GM13977 (cell line): Measurements from ENCODE around the gene ALDH3B1.
A peak's percentile ranks its signal among the peaks of the same experiment; 100 is the strongest.
"Not testable (repeated sequence)": the region's sequence is repeated elsewhere in the genome, so short reads cannot be mapped to it uniquely, and the experiment has no call there.

ENCODE experiments used
- DNase-seq: peaks from one replicate; pipeline ENCODE4 v3.0.0; 2012; ENCODE audit warnings: low spot score
- in situ Hi-C: fragments of 300-500 bp; cut with MboI; formaldehyde crosslinking; loops from one replicate; pipeline ENCODE4 v1.12.0; 2022; ENCODE audit warnings: low sequenced_read_pairs, low pct_unique_long_range_greater_than_20kb, mixed read lengths, inconsistent platforms; ENCODE audit not compliant: unreplicated experiment
- TF ChIP-seq, protein P1 (sequence below): IDR thresholded peaks from 2 replicates; pipeline ENCODE4 v1.5.1; 2012; ENCODE audit warnings: mild to moderate bottlenecking, control low read depth; ENCODE audit not compliant: insufficient read depth; ENCODE audit errors: extremely low read depth, missing control alignments

Gene ALDH3B1, protein sequence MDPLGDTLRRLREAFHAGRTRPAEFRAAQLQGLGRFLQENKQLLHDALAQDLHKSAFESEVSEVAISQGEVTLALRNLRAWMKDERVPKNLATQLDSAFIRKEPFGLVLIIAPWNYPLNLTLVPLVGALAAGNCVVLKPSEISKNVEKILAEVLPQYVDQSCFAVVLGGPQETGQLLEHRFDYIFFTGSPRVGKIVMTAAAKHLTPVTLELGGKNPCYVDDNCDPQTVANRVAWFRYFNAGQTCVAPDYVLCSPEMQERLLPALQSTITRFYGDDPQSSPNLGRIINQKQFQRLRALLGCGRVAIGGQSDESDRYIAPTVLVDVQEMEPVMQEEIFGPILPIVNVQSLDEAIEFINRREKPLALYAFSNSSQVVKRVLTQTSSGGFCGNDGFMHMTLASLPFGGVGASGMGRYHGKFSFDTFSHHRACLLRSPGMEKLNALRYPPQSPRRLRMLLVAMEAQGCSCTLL

GRCh38 chr11:68010090-68011041, at the start of gene ALDH3B1:
TSS of gene ALDH3B1 (plus strand) at chr11:68010327. CDS start at chr11:68015298, 4,971 bp downstream.
- TF ChIP-seq, protein P1, sequence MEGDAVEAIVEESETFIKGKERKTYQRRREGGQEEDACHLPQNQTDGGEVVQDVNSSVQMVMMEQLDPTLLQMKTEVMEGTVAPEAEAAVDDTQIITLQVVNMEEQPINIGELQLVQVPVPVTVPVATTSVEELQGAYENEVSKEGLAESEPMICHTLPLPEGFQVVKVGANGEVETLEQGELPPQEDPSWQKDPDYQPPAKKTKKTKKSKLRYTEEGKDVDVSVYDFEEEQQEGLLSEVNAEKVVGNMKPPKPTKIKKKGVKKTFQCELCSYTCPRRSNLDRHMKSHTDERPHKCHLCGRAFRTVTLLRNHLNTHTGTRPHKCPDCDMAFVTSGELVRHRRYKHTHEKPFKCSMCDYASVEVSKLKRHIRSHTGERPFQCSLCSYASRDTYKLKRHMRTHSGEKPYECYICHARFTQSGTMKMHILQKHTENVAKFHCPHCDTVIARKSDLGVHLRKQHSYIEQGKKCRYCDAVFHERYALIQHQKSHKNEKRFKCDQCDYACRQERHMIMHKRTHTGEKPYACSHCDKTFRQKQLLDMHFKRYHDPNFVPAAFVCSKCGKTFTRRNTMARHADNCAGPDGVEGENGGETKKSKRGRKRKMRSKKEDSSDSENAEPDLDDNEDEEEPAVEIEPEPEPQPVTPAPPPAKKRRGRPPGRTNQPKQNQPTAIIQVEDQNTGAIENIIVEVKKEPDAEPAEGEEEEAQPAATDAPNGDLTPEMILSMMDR: no peak
- no peak for DNase-seq

GRCh38 chr11:67963217-67963616, 46.9 kb upstream of the ALDH3B1 start:
- in situ Hi-C loops: loop anchor here (25.0 kb wide), 1 partner anchor 101 kb away; no protein-coding TSS in a partner anchor
- DNase-seq: not testable (repeated sequence)

More at GRCh38 chr11:68010090-68011041, at the start of gene ALDH3B1:
- in situ Hi-C loops: no loop called here

DNA sequence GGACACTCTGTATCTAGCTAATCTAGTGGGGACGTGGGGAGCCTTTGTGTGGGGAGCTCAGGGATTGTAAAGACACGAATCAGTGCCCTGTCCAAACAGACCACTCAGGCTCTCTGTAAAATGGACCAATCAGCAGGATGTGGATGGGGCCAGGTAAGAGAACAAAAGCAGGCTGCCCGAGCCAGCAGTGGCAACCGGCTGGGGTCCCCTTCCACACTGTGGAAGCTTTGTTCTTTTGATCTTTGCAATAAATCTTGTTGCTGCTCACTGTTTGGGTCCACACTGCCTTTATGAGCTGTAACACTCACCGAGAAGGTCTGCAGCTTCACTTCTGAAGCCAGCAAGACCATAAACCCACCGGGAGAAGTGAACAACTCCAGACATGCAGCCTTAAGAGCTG, 46.2 kb upstream of the ALDH3B1 start:
- not testable (repeated sequence) for DNase-seq
- in situ Hi-C loops: loop anchor here (25.0 kb wide), 1 partner anchor 102 kb away; no protein-coding TSS in a partner anchor

DNA sequence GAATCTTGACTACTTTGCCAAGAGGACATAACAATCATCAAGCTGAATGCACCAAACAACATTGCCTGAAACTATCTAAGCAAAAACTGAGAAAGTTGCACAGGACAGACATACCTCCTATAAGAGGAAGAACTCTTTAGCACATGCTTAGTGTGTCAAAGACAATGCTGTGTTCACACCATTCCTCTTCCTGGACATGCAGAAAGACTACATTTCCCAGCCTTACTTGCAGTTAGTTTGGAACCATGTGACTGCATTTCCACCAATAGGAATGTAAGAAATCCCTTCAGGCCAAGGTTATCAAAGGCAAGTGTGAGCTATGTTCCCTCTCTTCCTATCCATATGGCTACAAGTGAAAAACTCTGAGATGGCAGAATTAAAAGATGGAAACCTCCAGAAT, 45.4 kb upstream of the ALDH3B1 start:
- in situ Hi-C loops: loop anchor here (25.0 kb wide), 1 partner anchor 102 kb away; no protein-coding TSS in a partner anchor
- not testable (repeated sequence) for DNase-seq

- DNase-seq: not testable (repeated sequence)
- in situ Hi-C loops: loop anchor here (25.0 kb wide), 1 partner anchor 104 kb away; no protein-coding TSS in a partner anchor
These were observed 44.2 kb upstream of the ALDH3B1 start for GRCh38 chr11:67965830-67966348.

DNA sequence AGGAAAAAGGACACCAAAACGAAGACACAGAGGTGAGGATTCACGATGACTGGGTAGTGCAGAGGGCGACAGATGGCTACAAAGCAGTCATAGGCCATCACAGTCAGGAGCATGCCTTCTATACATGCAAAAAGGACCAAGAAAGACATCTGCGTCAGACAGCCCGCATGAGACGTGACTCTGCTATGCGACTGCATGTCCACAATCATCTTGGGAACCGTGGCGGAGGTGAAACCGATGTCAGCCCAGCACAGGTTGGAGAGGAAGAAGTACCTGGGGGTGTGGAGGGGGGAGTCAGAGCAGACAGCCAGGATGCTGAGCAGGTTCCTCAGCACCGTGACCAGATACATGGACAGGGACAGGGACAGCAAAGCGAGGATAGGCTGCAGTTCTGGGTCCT, 35.4 kb upstream of the ALDH3B1 start:
- in situ Hi-C loops: loop anchor here (25.0 kb wide), 1 partner anchor 112 kb away; no protein-coding TSS in a partner anchor
- DNase-seq: not testable (repeated sequence)

DNA sequence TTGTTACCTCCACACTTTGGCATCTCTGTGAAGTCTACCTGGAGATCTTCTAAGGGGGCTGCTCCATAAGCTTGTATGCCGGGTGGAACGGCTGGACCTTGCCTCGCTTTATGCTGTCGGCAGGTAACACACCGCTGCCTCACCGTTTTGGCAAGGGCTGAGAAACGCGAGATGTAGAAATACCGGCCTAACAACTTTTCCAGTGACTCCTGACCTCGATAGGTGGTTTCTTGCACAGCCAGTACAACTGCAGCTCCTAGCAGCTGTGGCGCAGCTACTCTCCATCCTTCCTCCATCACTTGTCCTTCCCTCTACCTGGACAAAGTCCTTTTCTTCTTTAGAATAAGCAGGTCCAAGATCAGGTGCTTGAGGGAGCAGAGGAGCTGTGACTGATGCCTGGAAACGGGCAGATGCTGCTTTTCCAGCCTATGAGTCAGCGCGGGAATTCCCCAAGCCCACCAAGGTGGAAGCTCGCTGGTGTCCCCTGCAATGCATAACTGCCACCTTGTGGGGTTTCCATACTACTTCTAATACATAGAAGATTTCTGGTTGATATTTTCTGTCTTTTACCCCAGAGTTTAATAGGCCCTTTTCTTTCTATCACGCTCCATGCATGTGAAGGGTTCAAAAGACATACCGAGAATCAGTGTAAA, 31.2 kb upstream of the ALDH3B1 start:
- DNase-seq, in situ Hi-C loops: not testable (repeated sequence)

- DNase-seq, in situ Hi-C loops: not testable (repeated sequence)
These were observed 28.9 kb upstream of the ALDH3B1 start for GRCh38 chr11:67981226-67981625.

DNA sequence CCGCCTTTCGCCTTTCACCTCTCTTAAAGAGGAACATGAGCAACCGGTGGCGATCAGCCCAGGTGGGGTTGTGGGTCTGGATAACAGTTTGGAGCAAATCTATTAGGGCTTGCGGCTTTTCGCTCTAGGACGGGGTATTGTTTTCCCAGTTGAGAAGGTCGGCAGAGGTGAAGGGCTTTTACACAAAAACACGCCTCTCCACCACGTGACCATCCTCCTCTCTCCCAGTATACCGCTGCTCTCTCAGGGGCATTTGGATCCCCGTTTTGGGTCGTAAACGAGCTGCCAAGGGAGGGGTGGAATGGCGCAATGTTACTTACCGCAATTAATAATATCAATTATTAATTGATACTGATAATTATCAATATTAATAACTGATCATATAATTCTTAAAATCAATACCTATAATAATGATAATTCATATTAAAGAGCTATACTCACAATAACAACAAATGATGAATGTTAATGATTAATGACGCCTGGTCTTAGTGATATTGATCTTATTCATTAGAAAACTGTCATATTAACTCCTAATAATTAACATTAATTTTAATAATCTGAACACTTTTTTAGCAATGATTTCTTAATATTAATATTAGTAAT, 27.8 kb upstream of the ALDH3B1 start:
- DNase-seq, in situ Hi-C loops: not testable (repeated sequence)

GRCh38 chr11:67983951-67984350, 26.2 kb upstream of the ALDH3B1 start:
- in situ Hi-C loops: no loop called here
- no peak for DNase-seq
- TF ChIP-seq, protein P1: no peak

DNA sequence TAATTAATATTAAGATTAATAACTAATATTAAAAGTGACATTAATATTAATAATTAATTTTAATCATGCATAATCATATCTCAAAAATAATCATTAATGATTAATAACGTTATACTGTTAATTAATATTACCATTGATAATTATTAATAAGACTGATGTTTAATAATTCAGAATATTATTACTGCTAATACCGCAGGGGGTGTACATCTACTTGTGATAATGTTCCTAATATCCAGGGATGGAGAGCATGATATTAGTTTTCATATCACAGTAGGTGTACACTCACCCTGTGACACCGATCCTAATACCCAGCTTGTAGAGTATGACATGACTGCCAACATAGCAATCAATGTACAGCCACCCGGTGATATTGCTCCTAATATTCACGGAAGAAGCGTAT, 24.8 kb upstream of the ALDH3B1 start:
- DNase-seq, in situ Hi-C loops: not testable (repeated sequence)

DNA sequence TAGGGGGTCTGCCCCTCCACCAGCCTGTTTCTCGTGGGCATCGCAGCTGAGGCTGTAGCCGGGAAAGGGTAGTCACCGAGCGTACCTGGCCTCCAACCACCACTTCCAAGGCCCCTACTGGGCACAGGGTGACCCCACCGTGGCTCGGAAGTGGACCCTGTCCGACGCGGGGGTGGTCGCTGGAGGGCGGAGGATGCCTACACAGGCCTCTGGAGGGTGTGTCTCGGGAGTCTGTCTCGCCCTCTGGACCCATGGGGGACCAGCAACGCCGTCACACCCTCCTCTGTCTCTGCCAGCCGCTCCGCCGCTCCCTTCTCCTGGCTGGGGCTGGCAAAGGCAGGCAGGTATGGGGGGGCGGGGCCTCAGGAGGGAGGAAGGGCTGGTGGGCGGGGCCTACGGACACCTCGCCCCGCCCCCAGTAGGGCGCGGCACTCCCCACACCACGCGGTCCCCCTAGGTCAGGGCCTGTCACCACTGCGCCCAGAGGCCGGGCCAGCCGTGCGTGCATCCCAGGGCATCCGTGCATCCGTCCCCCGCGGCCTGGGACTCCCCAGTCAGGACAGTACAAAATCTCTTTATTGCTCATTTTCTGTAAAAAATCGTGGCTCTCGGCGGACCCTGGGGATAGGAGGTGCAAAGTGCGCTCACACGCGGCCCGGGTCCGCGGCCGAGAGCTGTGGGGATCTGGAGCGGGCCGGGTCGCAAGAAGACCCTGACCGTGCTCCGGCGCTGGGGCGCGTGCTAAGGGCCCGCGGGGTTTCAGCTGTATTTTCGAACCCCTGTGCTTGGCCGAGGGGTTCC, 19.4 kb upstream of the ALDH3B1 start:
- in situ Hi-C loops: not testable (repeated sequence)
- peak; percentile 33 for DNase-seq
